SK-N-SH treated with all-trans-retinoic acid at 6 μM for 48 hours (cell line): ENCODE results near the gene NTF3.

Experiments
- ATAC-seq: fragments of 200-7000 bp; cut with Tn5 transposase; 3 replicates; pipeline ENCODE4 v1.9.1; 2020; ENCODE audit warnings: mild to moderate bottlenecking, moderate library complexity
- ARNTL ChIP-seq: fragments of 450-650 bp; formaldehyde crosslinking; IDR thresholded peaks from 2 replicates; pipeline ENCODE4 v1.5.0; 2020; ENCODE audit warnings: low read depth, mild to moderate bottlenecking, moderate library complexity, borderline replicate concordance
- BACH2 ChIP-seq: fragments of 250-450 bp; sonication (Bioruptor Pico); IDR thresholded peaks from 2 replicates; pipeline ENCODE4 v1.9.0; 2021; ENCODE audit warnings: mild to moderate bottlenecking, borderline replicate concordance
- CREB5 ChIP-seq: fragments of 250-450 bp; sonication (Bioruptor Pico); IDR thresholded peaks from 2 replicates; pipeline ENCODE4 v1.5.1; 2020; ENCODE audit warnings: low read depth, mild to moderate bottlenecking, moderate library complexity
- CSDC2 ChIP-seq: fragments of 250-450 bp; sonication (Bioruptor Pico); IDR thresholded peaks from 2 replicates; pipeline ENCODE4 v1.5.0; 2020; ENCODE audit warnings: mild to moderate bottlenecking, moderate library complexity
- ESRRG ChIP-seq: fragments of 250-450 bp; sonication (Bioruptor Pico); IDR thresholded peaks from 2 replicates; pipeline ENCODE4 v1.6.1; 2021; ENCODE audit warnings: mild to moderate bottlenecking
- GLIS3 ChIP-seq: fragments of 250-450 bp; sonication (Bioruptor Pico); IDR thresholded peaks from 2 replicates; pipeline ENCODE4 v1.5.0; 2020; ENCODE audit warnings: mild to moderate bottlenecking, moderate library complexity
- OSR1 ChIP-seq: fragments of 250-450 bp; sonication (Bioruptor Pico); IDR thresholded peaks from 2 replicates; pipeline ENCODE4 v1.8.0; 2022; ENCODE audit warnings: moderate library complexity, mild to moderate bottlenecking, inconsistent platforms
- POU6F1 ChIP-seq: fragments of 250-450 bp; sonication (Bioruptor Pico); IDR thresholded peaks from 2 replicates; pipeline ENCODE4 v1.8.0; 2021; ENCODE audit warnings: low read depth, mild to moderate bottlenecking, moderate library complexity, borderline replicate concordance
- PPARA ChIP-seq: fragments of 250-450 bp; sonication (Bioruptor Pico); IDR thresholded peaks from 2 replicates; pipeline ENCODE4 v1.5.0; 2020; ENCODE audit warnings: mild to moderate bottlenecking, borderline replicate concordance
- RARB ChIP-seq: fragments of 250-450 bp; sonication (Bioruptor Pico); IDR thresholded peaks from 2 replicates; pipeline ENCODE4 v1.8.0; 2021; ENCODE audit warnings: mild to moderate bottlenecking, moderate library complexity
- SNAI2 ChIP-seq: fragments of 250-450 bp; sonication (Bioruptor Pico); IDR thresholded peaks from 2 replicates; pipeline ENCODE4 v1.5.0; 2020; ENCODE audit warnings: mild to moderate bottlenecking, moderate library complexity
- TCF4 ChIP-seq: fragments of 250-450 bp; sonication (Bioruptor Pico); IDR thresholded peaks from 2 replicates; pipeline ENCODE4 v1.8.0; 2021; ENCODE audit warnings: mild to moderate bottlenecking, moderate library complexity, borderline replicate concordance
- TOX ChIP-seq: fragments of 250-450 bp; sonication (Bioruptor Pico); IDR thresholded peaks from 2 replicates; pipeline ENCODE4 v1.8.0; 2021; ENCODE audit warnings: mild to moderate bottlenecking, moderate library complexity, borderline replicate concordance
- ZC3H10 ChIP-seq: fragments of 250-450 bp; sonication (Bioruptor Pico); IDR thresholded peaks from 2 replicates; pipeline ENCODE4 v1.5.1; 2021; ENCODE audit warnings: mild to moderate bottlenecking, moderate library complexity
- ZFP3 ChIP-seq: fragments of 250-450 bp; sonication (Bioruptor Pico); IDR thresholded peaks from 2 replicates; pipeline ENCODE4 v1.5.0; 2020; ENCODE audit warnings: mild to moderate bottlenecking, moderate library complexity
- ZFP30 ChIP-seq: fragments of 450-650 bp; formaldehyde crosslinking; IDR thresholded peaks from 2 replicates; pipeline ENCODE4 v1.5.0; 2022; ENCODE audit warnings: mild to moderate bottlenecking, moderate library complexity
- ZNF565 ChIP-seq: fragments of 450-650 bp; formaldehyde crosslinking; conservative IDR thresholded peaks from 2 replicates; pipeline ENCODE4 v1.5.0; 2020; ENCODE audit warnings: low read depth, mild to moderate bottlenecking, moderate library complexity
- ZNF70 ChIP-seq: fragments of 450-650 bp; formaldehyde crosslinking; IDR thresholded peaks from 2 replicates; pipeline ENCODE4 v1.5.0; 2020; ENCODE audit warnings: mild to moderate bottlenecking, moderate library complexity
- ZNF8 ChIP-seq: fragments of 450-650 bp; formaldehyde crosslinking; IDR thresholded peaks from 2 replicates; pipeline ENCODE4 v1.5.0; 2020; ENCODE audit warnings: mild to moderate bottlenecking, moderate library complexity
- TF ChIP-seq, protein P1 (sequence below): fragments of 250-450 bp; sonication (Bioruptor Pico); IDR thresholded peaks from 2 replicates; pipeline ENCODE4 v1.8.0; 2020; ENCODE audit warnings: mild to moderate bottlenecking, moderate library complexity, borderline replicate concordance
- TF ChIP-seq, protein P2 (sequence below): fragments of 250-450 bp; sonication (Bioruptor Pico); IDR thresholded peaks from 2 replicates; pipeline ENCODE4 v1.5.0; 2020; ENCODE audit warnings: mild to moderate bottlenecking, moderate library complexity

NTF3 gene

DNA sequence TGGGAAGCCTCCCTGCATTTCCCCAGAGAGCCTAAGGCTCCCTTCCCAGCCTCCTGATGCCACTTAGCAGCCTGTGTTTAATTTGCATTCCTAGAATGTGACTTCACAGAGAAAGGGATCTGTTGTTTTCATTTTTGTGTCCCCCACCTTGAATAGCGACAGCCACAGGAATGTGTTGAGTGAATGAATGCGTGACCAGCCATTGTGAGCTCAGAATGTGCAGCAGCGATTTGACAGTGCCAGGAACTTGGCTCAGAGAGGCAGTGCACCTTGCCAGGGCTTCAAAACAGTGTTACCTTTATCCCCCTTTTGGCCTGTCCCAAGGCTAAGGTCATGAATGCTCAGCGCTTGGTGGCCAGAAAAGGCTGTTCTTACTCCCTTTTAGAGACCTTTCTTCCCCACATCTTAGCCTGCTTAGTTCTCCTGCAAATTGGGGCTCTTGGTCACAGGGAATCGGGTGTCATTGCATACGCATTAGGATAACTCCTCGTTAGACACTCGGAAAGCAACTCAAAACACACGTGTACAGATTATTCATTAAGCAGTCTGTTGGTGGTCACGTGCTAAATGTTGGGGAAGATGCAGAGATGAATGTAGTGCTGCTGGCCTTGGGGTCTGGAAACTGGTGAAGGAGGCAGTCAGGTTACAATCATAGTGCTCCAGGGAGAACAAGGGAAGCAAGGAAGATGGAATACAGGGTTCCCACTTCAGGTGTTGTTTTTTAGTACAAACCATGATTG lies 9.8 kb downstream of the NTF3 start:
- TF ChIP-seq CSDC2 (CRISPR knock-in tag) = no peak
- no peak for TF ChIP-seq PPARA (CRISPR knock-in tag)
- no peak for TF ChIP-seq POU6F1 (CRISPR knock-in tag)
- TF ChIP-seq ZNF70 (CRISPR knock-in tag) = no peak
- TF ChIP-seq ARNTL (CRISPR knock-in tag) = no peak
- TF ChIP-seq RARB (CRISPR knock-in tag) = no peak
- TF ChIP-seq CREB5 (CRISPR knock-in tag) = no peak
- no peak for TF ChIP-seq TOX (CRISPR knock-in tag)
- no peak for TF ChIP-seq OSR1
- no peak for TF ChIP-seq ZNF8 (CRISPR knock-in tag)
- no peak for TF ChIP-seq SNAI2 (CRISPR knock-in tag)
- TF ChIP-seq TCF4 = no peak
- TF ChIP-seq ZC3H10 = no peak
- TF ChIP-seq, protein P1, sequence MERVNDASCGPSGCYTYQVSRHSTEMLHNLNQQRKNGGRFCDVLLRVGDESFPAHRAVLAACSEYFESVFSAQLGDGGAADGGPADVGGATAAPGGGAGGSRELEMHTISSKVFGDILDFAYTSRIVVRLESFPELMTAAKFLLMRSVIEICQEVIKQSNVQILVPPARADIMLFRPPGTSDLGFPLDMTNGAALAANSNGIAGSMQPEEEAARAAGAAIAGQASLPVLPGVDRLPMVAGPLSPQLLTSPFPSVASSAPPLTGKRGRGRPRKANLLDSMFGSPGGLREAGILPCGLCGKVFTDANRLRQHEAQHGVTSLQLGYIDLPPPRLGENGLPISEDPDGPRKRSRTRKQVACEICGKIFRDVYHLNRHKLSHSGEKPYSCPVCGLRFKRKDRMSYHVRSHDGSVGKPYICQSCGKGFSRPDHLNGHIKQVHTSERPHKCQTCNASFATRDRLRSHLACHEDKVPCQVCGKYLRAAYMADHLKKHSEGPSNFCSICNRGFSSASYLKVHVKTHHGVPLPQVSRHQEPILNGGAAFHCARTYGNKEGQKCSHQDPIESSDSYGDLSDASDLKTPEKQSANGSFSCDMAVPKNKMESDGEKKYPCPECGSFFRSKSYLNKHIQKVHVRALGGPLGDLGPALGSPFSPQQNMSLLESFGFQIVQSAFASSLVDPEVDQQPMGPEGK (CRISPR knock-in tag) = no peak
- no peak; the same call in 2 of the 3 replicates for ATAC-seq

- TF ChIP-seq, protein P1 (CRISPR knock-in tag) = no peak
- TF ChIP-seq ZFP3 (no peak), ESRRG (CRISPR knock-in tag) (no peak), ZFP30 (CRISPR knock-in tag) (no peak), ZC3H10 (no peak)
- ATAC-seq = peak; percentile 95
Measured at GRCh38 chr12:5442251-5443006, 10.5 kb downstream of the NTF3 start.

- ATAC-seq = no peak
- TF ChIP-seq ZC3H10 (no peak), ZNF565 (CRISPR knock-in tag) (no peak), POU6F1 (CRISPR knock-in tag) (no peak), ARNTL (CRISPR knock-in tag) (no peak), RARB (CRISPR knock-in tag) (no peak), BACH2 (no peak), CREB5 (CRISPR knock-in tag) (no peak), SNAI2 (CRISPR knock-in tag) (no peak), GLIS3 (CRISPR knock-in tag) (no peak), OSR1 (no peak), TOX (CRISPR knock-in tag) (no peak), ESRRG (CRISPR knock-in tag) (no peak)
- TF ChIP-seq, protein P2, sequence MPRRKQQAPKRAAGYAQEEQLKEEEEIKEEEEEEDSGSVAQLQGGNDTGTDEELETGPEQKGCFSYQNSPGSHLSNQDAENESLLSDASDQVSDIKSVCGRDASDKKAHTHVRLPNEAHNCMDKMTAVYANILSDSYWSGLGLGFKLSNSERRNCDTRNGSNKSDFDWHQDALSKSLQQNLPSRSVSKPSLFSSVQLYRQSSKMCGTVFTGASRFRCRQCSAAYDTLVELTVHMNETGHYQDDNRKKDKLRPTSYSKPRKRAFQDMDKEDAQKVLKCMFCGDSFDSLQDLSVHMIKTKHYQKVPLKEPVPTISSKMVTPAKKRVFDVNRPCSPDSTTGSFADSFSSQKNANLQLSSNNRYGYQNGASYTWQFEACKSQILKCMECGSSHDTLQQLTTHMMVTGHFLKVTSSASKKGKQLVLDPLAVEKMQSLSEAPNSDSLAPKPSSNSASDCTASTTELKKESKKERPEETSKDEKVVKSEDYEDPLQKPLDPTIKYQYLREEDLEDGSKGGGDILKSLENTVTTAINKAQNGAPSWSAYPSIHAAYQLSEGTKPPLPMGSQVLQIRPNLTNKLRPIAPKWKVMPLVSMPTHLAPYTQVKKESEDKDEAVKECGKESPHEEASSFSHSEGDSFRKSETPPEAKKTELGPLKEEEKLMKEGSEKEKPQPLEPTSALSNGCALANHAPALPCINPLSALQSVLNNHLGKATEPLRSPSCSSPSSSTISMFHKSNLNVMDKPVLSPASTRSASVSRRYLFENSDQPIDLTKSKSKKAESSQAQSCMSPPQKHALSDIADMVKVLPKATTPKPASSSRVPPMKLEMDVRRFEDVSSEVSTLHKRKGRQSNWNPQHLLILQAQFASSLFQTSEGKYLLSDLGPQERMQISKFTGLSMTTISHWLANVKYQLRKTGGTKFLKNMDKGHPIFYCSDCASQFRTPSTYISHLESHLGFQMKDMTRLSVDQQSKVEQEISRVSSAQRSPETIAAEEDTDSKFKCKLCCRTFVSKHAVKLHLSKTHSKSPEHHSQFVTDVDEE = no peak
- TF ChIP-seq, protein P1 (CRISPR knock-in tag) = no peak
Measured at GRCh38 chr12:5444520-5444919, 12.6 kb downstream of the NTF3 start.
